GM12878 (cell line): ENCODE data around the gene RALGAPA1. TPM values are rescaled to one million over a fixed set of nuclear protein-coding genes. Genes with fewer than 3 reads are reported as not detected.

Experiments
- ATAC-seq: fragments of 200-7000 bp; cut with Tn5 transposase; 3 replicates; pipeline ENCODE4 v1.9.1; 2020; ENCODE audit warnings: mild to moderate bottlenecking, moderate library complexity
- BruUV-seq: library from RNA; stranded (reverse); fragments of 400-500 nt; replicated peaks from 2 replicates; lab custom pipeline; 2021; lab: Mats Ljungman, UMichigan
- CTCF ChIA-PET: fragments of 300-600 bp; sonication (Branson Sonifier 250); formaldehyde crosslinking; extraction: SDS; loops from one replicate; lab custom pipeline; 2021; ENCODE audit warnings: inconsistent platforms; lab: Yijun Ruan, JAX
- POLR2A ChIA-PET: fragments of 350-600 bp; formaldehyde crosslinking; extraction: SDS; loops from one replicate; lab custom pipeline; 2021; ENCODE audit warnings: inconsistent platforms; lab: Charles Lee
- RAD21 ChIA-PET: fragments of 300-600 bp; sonication (Branson Sonifier 250); formaldehyde crosslinking; loops from one replicate; lab custom pipeline; 2023; ENCODE audit warnings: antibody characterized with exemption; ENCODE audit not compliant: unreplicated experiment; lab: Charles Lee
- SMC1A ChIA-PET: fragments of 300-600 bp; sonication (Branson Sonifier 250); formaldehyde crosslinking; loops from one replicate; lab custom pipeline; 2023; ENCODE audit not compliant: unreplicated experiment, uncharacterized antibody; lab: Charles Lee
- DNase-seq: peaks from one replicate; pipeline ENCODE4 v3.0.0-alpha.2; 2011; ENCODE audit warnings: low read depth, low spot score
- FAIRE-seq: peaks from 3 replicates; lab custom pipeline; 2011; peaks lifted over from hg19 to GRCh38; lab: Jason Lieb, UNC
- H2AFZ ChIP-seq: 2 replicates; pipeline ENCODE4 v1.6.0; 2011; ENCODE audit warnings: low read depth, low read length, control low read depth; ENCODE audit not compliant: control insufficient read depth
- H3K27ac ChIP-seq: 2 replicates; pipeline ENCODE4 v1.5.1; 2011; ENCODE audit warnings: control low read depth; ENCODE audit not compliant: control insufficient read depth, insufficient read depth
- H3K27me3 ChIP-seq, 2 experiments: replicated peaks in 1 of 2; 2 replicates each; pipeline versions ENCODE4 v1.6.0 to v1.6.1; 2011; ENCODE audit warnings: low read length in 1 of 2; ENCODE audit not compliant: control insufficient read depth in 2 of 2, insufficient read depth in 2 of 2
- H3K36me3 ChIP-seq, 2 experiments: 2 replicates each; pipeline ENCODE4 v1.5.1; 2011; ENCODE audit warnings: low read length in 1 of 2; ENCODE audit not compliant: control insufficient read depth in 2 of 2, insufficient read depth in 2 of 2
- H3K4me1 ChIP-seq: 2 replicates; pipeline ENCODE4 v1.6.1; 2011; ENCODE audit warnings: mild to moderate bottlenecking, low read length, moderate library complexity, mixed read lengths; ENCODE audit not compliant: control insufficient read depth, insufficient read depth
- H3K4me2 ChIP-seq: 2 replicates; pipeline ENCODE4 v1.6.0; 2011; ENCODE audit warnings: control low read depth; ENCODE audit not compliant: control insufficient read depth, insufficient read depth
- H3K4me3 ChIP-seq: fragments of 200-600 bp; sonication (generic); 2 replicates; pipeline ENCODE4 v1.5.1; 2016
- H3K79me2 ChIP-seq: 2 replicates; pipeline ENCODE4 v1.6.0; 2011; ENCODE audit warnings: low read length; ENCODE audit not compliant: control insufficient read depth, insufficient read depth
- H3K9ac ChIP-seq: 2 replicates; pipeline ENCODE4 v1.8.0; 2011; ENCODE audit warnings: low read length, control low read depth, mixed read lengths; ENCODE audit not compliant: control insufficient read depth, insufficient read depth
- H3K9me3 ChIP-seq: replicated peaks from 3 replicates; pipeline ENCODE4 v1.5.1; 2011; ENCODE audit warnings: mild to moderate bottlenecking, low read length; ENCODE audit not compliant: control insufficient read depth, insufficient read depth
- H4K20me1 ChIP-seq: 2 replicates; pipeline ENCODE4 v1.6.0; 2011; ENCODE audit not compliant: control insufficient read depth, insufficient read depth
- BCL11A ChIP-seq: IDR thresholded peaks from 2 replicates; pipeline ENCODE4 v1.6.1; 2011; ENCODE audit warnings: low read depth, low read length
- DPF2 ChIP-seq: fragments of 450-650 bp; IDR thresholded peaks from 2 replicates; pipeline ENCODE4 v1.6.1; 2017; ENCODE audit warnings: mild to moderate bottlenecking
- EED ChIP-seq: sonication (generic); IDR thresholded peaks from 2 replicates; pipeline ENCODE4 v1.6.1; 2016; ENCODE audit warnings: antibody characterized with exemption, low read depth
- MXI1 ChIP-seq: fragments of 150-350 bp; IDR thresholded peaks from 2 replicates; pipeline ENCODE4 v1.6.1; 2011; ENCODE audit warnings: low read depth, mild to moderate bottlenecking, inconsistent platforms, low read length, improper control_type of control experiment
- NFXL1 ChIP-seq: fragments of 450-650 bp; IDR thresholded peaks from 2 replicates; pipeline ENCODE4 v1.6.1; 2017; ENCODE audit warnings: antibody characterized with exemption, mild to moderate bottlenecking, borderline replicate concordance
- NR2C2 ChIP-seq: IDR thresholded peaks from 2 replicates; pipeline ENCODE4 v1.6.1; 2011; ENCODE audit warnings: borderline replicate concordance, low read depth; ENCODE audit not compliant: control insufficient read depth, insufficient read length
- NR2F1 ChIP-seq: fragments of 450-650 bp; conservative IDR thresholded peaks from 2 replicates; pipeline ENCODE4 v1.6.1; 2017; ENCODE audit warnings: mild to moderate bottlenecking
- PKNOX1 ChIP-seq: fragments of 450-650 bp; IDR thresholded peaks from 2 replicates; pipeline ENCODE4 v1.6.1; 2016; ENCODE audit warnings: mild to moderate bottlenecking
- POLR2AphosphoS5 ChIP-seq: IDR thresholded peaks from 2 replicates; pipeline ENCODE4 v1.6.1; 2011; ENCODE audit warnings: mild to moderate bottlenecking, low read length, inconsistent platforms
- RAD21 ChIP-seq: IDR thresholded peaks from 2 replicates; pipeline ENCODE4 v1.6.1; 2011; ENCODE audit warnings: mild to moderate bottlenecking, low read depth, low read length, moderate library complexity; ENCODE audit not compliant: insufficient read depth
- RELB ChIP-seq: fragments of 450-650 bp; IDR thresholded peaks from 2 replicates; pipeline ENCODE4 v1.6.1; 2017; ENCODE audit warnings: low read depth, mild to moderate bottlenecking, moderate library complexity
- SRF ChIP-seq, 2 experiments: IDR thresholded peaks; 2 replicates each; pipeline ENCODE4 v1.6.1; 2011; ENCODE audit warnings: low read depth in 2 of 2, low read length in 2 of 2, mild to moderate bottlenecking in 1 of 2, moderate library complexity in 1 of 2
- WGBS: methylation state at CpG from one replicate; pipeline ENCODE4 v1.1.6; 2016; ENCODE audit warnings: low lambda C conversion rate; ENCODE audit not compliant: insufficient replicate concordance, insufficient coverage; ENCODE audit errors: missing lambda C conversion rate; 5-methylcytosine and 5-hydroxymethylcytosine counted together
- in situ Hi-C: fragments of 300-500 bp; cut with MboI; formaldehyde crosslinking; loops from 9 replicates; pipeline ENCODE4 v1.14.3; 2018; ENCODE audit warnings: mixed read lengths
- intact Hi-C: fragments of 100-400 bp; cut with micrococcal nuclease; formaldehyde crosslinking; loops from one replicate; pipeline ENCODE4 v1.14.2; 2022; ENCODE audit not compliant: unreplicated experiment
- polyA plus RNA-seq, 11 experiments: library from polyadenylated mRNA; depleted of rRNA in 4 of 11; unstranded in 6 of 11; stranded (reverse) in 5 of 11; fragments of >200 nt; fragmentation: Nextera tagmentation in 4 of 11; fragmentation: Illumina TruSeq in 1 of 11; extraction: Ambion mirVana in 4 of 11; extraction: Trizol in 1 of 11; gene quantifications; 1 replicate in 1 of 11; 2 replicates in 10 of 11; pipeline versions ENCODE4 v1.2.1 to v1.2.3, GENCODE V29; 2011 to 2016; ENCODE audit warnings: inconsistent platforms in 2 of 11, missing spikeins in 2 of 11, low read depth in 1 of 11
- total RNA-seq, 4 experiments: library from RNA; depleted of rRNA in 3 of 4; stranded (reverse); fragments of >200 nt in 3 of 4; fragmentation: Illumina TruSeq in 1 of 4; extraction: Trizol in 1 of 4; gene quantifications; 2 replicates each; pipeline versions ENCODE4 v1.2.1 to v1.2.3, GENCODE V29; 2013 to 2021

RALGAPA1 gene
- total and polyA plus RNA-seq, 10 of the 15 experiments (the other 5 are each of a cell fraction or from before 2014, with no cell fraction given): 5.6 to 26.7 (median 14.7) TPM

DNA sequence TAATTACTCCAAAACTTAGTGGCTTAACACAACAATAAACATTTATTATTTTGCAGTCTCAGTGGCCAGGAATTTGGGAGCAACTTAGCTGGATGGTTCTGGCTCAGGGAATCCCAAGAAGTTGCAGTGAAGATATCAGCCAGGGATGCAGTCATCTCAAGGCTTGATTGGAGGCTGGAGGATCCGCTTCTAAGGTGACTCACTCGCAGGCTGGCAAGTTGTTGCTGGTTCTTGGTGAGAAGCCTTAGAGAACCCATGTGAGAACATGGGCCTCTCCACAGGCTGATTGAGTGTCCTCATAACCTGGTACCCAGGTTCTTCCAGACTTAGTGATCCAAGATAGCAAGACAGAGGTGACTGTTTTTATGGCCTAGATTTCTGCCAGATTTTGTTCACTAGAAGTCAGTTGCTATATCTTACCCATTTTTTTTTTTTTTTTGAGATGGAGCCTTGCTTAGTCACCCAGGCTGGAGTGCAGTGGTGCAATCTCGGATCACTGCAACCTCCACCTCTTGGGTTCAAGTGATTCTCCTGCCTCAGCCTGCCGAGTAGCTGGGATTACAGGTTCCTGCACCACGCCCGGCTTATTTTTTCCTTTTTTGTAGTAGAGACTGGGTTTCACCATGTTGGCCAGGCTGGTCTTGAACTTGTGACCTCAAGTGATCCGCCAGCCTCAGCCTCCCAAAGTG is 49.6 kb upstream of the RALGAPA1 start:
- RAD21 ChIA-PET: interaction anchor here (1.0 kb wide), 1 partner anchor 212 kb away, joined by 3 read pairs; no protein-coding TSS in a partner anchor
- Histone ChIP-seq H4K20me1 (no peaks in the 10 kb centered on the region), H3K9me3 (no peaks in the 10 kb centered on the region), H3K4me3 (no peak overlapping the region), H3K4me1 (peaks cover 28% of the 10 kb centered on the region), H3K4me2 (no peak overlapping the region), H3K27me3 (no peaks in the 10 kb centered on the region), H2AFZ (no peak overlapping the region), H3K9ac (no peak overlapping the region), H3K36me3 (peaks cover 0 to 11% of the 10 kb centered on the region in 2 experiments; a peak in 3 of 4 replicates), H3K27ac (no peak overlapping the region), H3K79me2 (no peaks in the 10 kb centered on the region)
- SMC1A ChIA-PET: interaction anchor here (1.6 kb wide), 1 partner anchor 456 kb away, joined by 4 read pairs; no protein-coding TSS in a partner anchor
- TF ChIP-seq DPF2 (no peak), RELB (no peak), POLR2AphosphoS5 (no peak), PKNOX1 (no peak), RAD21 (no peak), SRF (IDR thresholded peaks at IDR 0.05; ENCODE audit: low read depth in 2 of 2, low read length in 2 of 2) (no peak), BCL11A (no peak), NFXL1 (no peak), MXI1 (no peak), EED (no peak), NR2C2 (no peak), NR2F1 (no peak)
- DNase-seq (no peak), FAIRE-seq (no peak), ATAC-seq (no peak)
- POLR2A ChIA-PET: interaction anchor here (1.2 kb wide), 1 partner anchor 32 kb away, joined by 3 read pairs; the partner anchor contains the start of gene BRMS1L
- CTCF ChIA-PET: no interaction called here
- in situ Hi-C loops (no loop called here), intact Hi-C loops (no loop called here)
- no TSS peak for BruUV-seq
- over 99% methylated on average over 7 of the region's 7 CpGs for WGBS
